RWPE2 (cell line): ENCODE results near the gene WDR44.
"Not testable (repeated sequence)": the region's sequence is repeated elsewhere in the genome, so short reads cannot be mapped to it uniquely, and the experiment has no call there.

ENCODE experiments used
- ATAC-seq: fragments of 200-7000 bp; cut with Tn5 transposase; 3 replicates; pipeline ENCODE4 v1.9.1; 2021; ENCODE audit warnings: low read depth
- DNase-seq: peaks from one replicate; pipeline ENCODE4 v3.0.0-alpha.2; 2020; ENCODE audit warnings: low spot score
- H3K27ac ChIP-seq: fragments of 450-650 bp; 2 replicates; pipeline ENCODE4 v1.5.1; 2017; ENCODE audit warnings: mild to moderate bottlenecking; ENCODE audit not compliant: poor library complexity, severe bottlenecking
- H3K27me3 ChIP-seq: fragments of 250-450 bp; sonication (Bioruptor Pico); 2 replicates; pipeline ENCODE4 v1.5.1; 2021; ENCODE audit warnings: mild to moderate bottlenecking, moderate library complexity; ENCODE audit not compliant: insufficient read depth, poor library complexity, severe bottlenecking
- H3K36me3 ChIP-seq: fragments of 250-450 bp; sonication (Bioruptor Pico); 2 replicates; pipeline ENCODE4 v1.5.1; 2020; ENCODE audit warnings: low read depth, mild to moderate bottlenecking, moderate library complexity
- H3K4me1 ChIP-seq: fragments of 250-450 bp; sonication (Bioruptor Pico); 2 replicates; pipeline ENCODE4 v1.5.1; 2021; ENCODE audit warnings: mild to moderate bottlenecking, moderate library complexity; ENCODE audit not compliant: insufficient read depth, poor library complexity, severe bottlenecking
- H3K4me3 ChIP-seq: fragments of 250-450 bp; sonication (Bioruptor Pico); 2 replicates; pipeline ENCODE4 v1.5.1; 2021; ENCODE audit warnings: mild to moderate bottlenecking, moderate library complexity; ENCODE audit not compliant: severe bottlenecking
- H3K9me3 ChIP-seq: fragments of 250-450 bp; sonication (Bioruptor Pico); 2 replicates; pipeline ENCODE4 v1.5.1; 2021; ENCODE audit warnings: mild to moderate bottlenecking, moderate library complexity; ENCODE audit not compliant: severe bottlenecking
- CTCF ChIP-seq: fragments of 450-650 bp; IDR thresholded peaks from one replicate; pipeline ENCODE4 v1.5.1; 2017; ENCODE audit warnings: mild to moderate bottlenecking, moderate library complexity; ENCODE audit not compliant: poor library complexity, severe bottlenecking

The WDR44 gene

GRCh38 chrX:118345464-118346257, at the start of gene WDR44:
TSS of gene WDR44 (plus strand) at chrX:118346106. CDS start at chrX:118346504, 398 bp downstream.
- DNase-seq (peak; percentile 86), ATAC-seq (peak; percentile 86)
- TF ChIP-seq CTCF: no peak
- H3K9me3 ChIP-seq: no peaks in the 10 kb centered on the region
- no peaks in the 10 kb centered on the region for H3K27me3 ChIP-seq
- peaks cover 10% of the 10 kb centered on the region for H3K4me1 ChIP-seq
- H3K27ac ChIP-seq: peak within 1 kb of the TSS; percentile 84
- no peaks in the 10 kb centered on the region for H3K36me3 ChIP-seq
- H3K4me3 ChIP-seq: peak within 1 kb of the TSS; percentile 67

GRCh38 chrX:118305827-118306226, 40.1 kb upstream of the WDR44 start:
- H3K36me3 ChIP-seq, H3K27me3 ChIP-seq, H3K27ac ChIP-seq, H3K9me3 ChIP-seq, H3K4me1 ChIP-seq, H3K4me3 ChIP-seq, DNase-seq, ATAC-seq: not testable (repeated sequence)

- Histone ChIP-seq H3K4me3 (no peak overlapping the region), H3K27ac (peak overlapping the region; percentile 13), H3K36me3 (no peaks in the 10 kb centered on the region), H3K27me3 (no peaks in the 10 kb centered on the region), H3K4me1 (peaks cover 3% of the 10 kb centered on the region), H3K9me3 (no peaks in the 10 kb centered on the region)
- no peak for TF ChIP-seq CTCF
- DNase-seq (no peak), ATAC-seq (peak; percentile 83)
These were observed 30.4 kb upstream of the WDR44 start for GRCh38 chrX:118315529-118315928.

GRCh38 chrX:118324588-118324987, 21.3 kb upstream of the WDR44 start:
- H3K4me3 ChIP-seq: no peak overlapping the region
- H3K27ac ChIP-seq: no peak overlapping the region
- no peak for ATAC-seq
- no peaks in the 10 kb centered on the region for H3K4me1 ChIP-seq
- no peaks in the 10 kb centered on the region for H3K27me3 ChIP-seq
- DNase-seq: no peak
- H3K36me3 ChIP-seq: no peaks in the 10 kb centered on the region
- H3K9me3 ChIP-seq: no peaks in the 10 kb centered on the region
- no peak for TF ChIP-seq CTCF

- ATAC-seq (no peak), DNase-seq (no peak)
- Histone ChIP-seq H3K4me3 (no peak overlapping the region), H3K4me1 (no peaks in the 10 kb centered on the region), H3K9me3 (no peaks in the 10 kb centered on the region), H3K27me3 (no peaks in the 10 kb centered on the region), H3K27ac (no peak overlapping the region), H3K36me3 (no peaks in the 10 kb centered on the region)
- peak; percentile 37 for TF ChIP-seq CTCF
These were observed 20.5 kb upstream of the WDR44 start for GRCh38 chrX:118325453-118325852.
